ENCODE data around the gene FAM221B. TPM values are rescaled to one million over a fixed set of nuclear protein-coding genes. Genes with fewer than 3 reads are reported as not detected.
A peak's percentile ranks its signal among the peaks of the same experiment; 100 is the strongest.

Gene FAM221B
- total and polyA plus RNA-seq, 9 of the 15 experiments (the other 6 are each of a cell fraction or from before 2014, with no cell fraction given), result 0.01 TPM; not detected in 8

DNA sequence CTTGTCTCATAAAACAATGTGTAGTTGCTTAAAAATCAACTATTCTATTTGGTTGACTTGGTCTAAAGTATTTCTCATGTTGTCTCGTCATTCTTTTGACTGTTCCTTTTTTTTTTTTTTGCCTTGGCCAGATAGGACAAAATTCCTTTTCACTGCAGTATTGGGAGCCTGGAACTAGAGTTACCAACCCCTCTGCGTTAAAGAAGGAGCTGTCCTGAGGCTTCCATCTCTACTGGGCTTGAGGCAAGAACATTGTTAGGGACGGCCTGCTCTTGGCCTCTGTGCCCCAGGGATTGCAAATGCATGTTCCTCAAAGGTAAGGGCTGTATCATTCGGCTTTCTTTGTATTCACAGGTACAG lies 38.5 kb downstream of the FAM221B start (continued):
- TF ChIP-seq GTF2A2 (tag; IDR thresholded peaks at IDR 0.05) (no peak), SNIP1 (IDR thresholded peaks at IDR 0.05; ENCODE audit: low read depth) (no peak), ZNF76 (CRISPR knock-in tag; IDR thresholded peaks at IDR 0.05; ENCODE audit: borderline replicate concordance) (no peak), CXXC5 (CRISPR knock-in tag; IDR thresholded peaks at IDR 0.05) (no peak)

DNA sequence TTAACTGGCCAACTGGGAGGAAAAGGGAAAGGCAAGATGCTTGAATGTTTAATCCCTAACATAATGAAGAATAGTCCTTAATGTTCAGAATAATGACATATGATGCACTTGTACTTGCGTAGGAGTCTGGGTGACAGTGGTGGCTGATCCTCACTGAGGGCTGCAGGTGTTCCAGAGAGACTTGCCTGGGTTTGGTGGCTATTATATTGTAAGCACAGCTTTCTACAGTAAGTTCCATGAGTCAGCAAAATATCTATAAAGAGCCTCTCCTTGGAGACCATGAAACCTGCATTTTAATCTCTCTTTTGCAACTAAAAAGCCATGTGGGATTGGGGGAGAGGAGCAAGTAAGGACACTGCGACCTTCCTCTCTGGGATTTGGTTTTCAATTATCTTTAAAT lies 39.0 kb downstream of the FAM221B start:
- H3K9me3 ChIP-seq (replicated peaks; ENCODE audit: control insufficient read depth, insufficient read depth, low read depth, low read length), result no peaks in the 10 kb centered on the region
- H3K9me1 ChIP-seq (ENCODE audit: control insufficient read depth, insufficient read depth, low read length), result no peaks in the 10 kb centered on the region
- peak; percentile 44 for FAIRE-seq
- no peak overlapping the region for H2AFZ ChIP-seq (ENCODE audit: low read depth, low read length)
- BruUV-seq (replicated peaks), result no TSS peak
- H3K9ac ChIP-seq (ENCODE audit: insufficient read depth in 1 of 2, low read depth in 2 of 2, low read length in 2 of 2), result no peak overlapping the region
- in situ Hi-C loops (cut with MboI), result no loop called here
- peak; percentile 50; the same call in 2 of the 3 replicates for ATAC-seq
- intact Hi-C loops (cut with micrococcal nuclease), result no loop called here
- peaks cover 24% of the 10 kb centered on the region; the same call in 2 of the 3 replicates for H3K36me3 ChIP-seq (ENCODE audit: control insufficient read depth, insufficient read depth, low read length)
- H4K20me1 ChIP-seq (replicated peaks; ENCODE audit: control insufficient read depth, insufficient read depth, low read length), result no peaks in the 10 kb centered on the region
- no peaks in the 10 kb centered on the region for H3K27me3 ChIP-seq (ENCODE audit: control insufficient read depth in 2 of 2, insufficient read depth in 2 of 2, low read length in 2 of 2)
- 71% methylated on average over 2 of the region's 2 CpGs for WGBS (ENCODE audit: insufficient coverage, low coverage, missing lambda C conversion rate)
- peaks cover 6% of the 10 kb centered on the region in 2 experiments; a peak in 4 of 5 replicates for H3K4me1 ChIP-seq (replicated peaks in 1 of 2; ENCODE audit: control insufficient read depth in 2 of 2, insufficient read depth in 2 of 2, low read length in 2 of 2)
- CTCF ChIA-PET (ENCODE audit: low intra/inter-chr PET ratio), result interaction anchor here (0.7 to 2.8 kb wide), 4 partner anchors 24 to 308 kb away, joined by 3 to 28 read pairs (median 10); no protein-coding TSS in a partner anchor
- H3K27ac ChIP-seq (ENCODE audit: extremely low read depth, low read depth, low read length), result peak overlapping the region; percentile 37; the same call in 1 of the 3 replicates
- no peak overlapping the region for H3K4me2 ChIP-seq (ENCODE audit: insufficient read depth, low read length)
- POLR2A ChIA-PET, result interaction anchor here (1.2 to 1.5 kb wide), 2 partner anchors 48 to 132 kb away, joined by 3 to 4 read pairs; no protein-coding TSS in a partner anchor
- DNase-seq (ENCODE audit: extremely low read depth in 1 of 4, low spot score in 3 of 4), result peak in 1 of 4 experiments; percentile 13
- no peaks in the 10 kb centered on the region for H3K79me2 ChIP-seq (ENCODE audit: control insufficient read depth, insufficient read depth, low read length)
- no peak overlapping the region for H3K4me3 ChIP-seq
- TF ChIP-seq ZNF140 (CRISPR knock-in tag; IDR thresholded peaks at IDR 0.05) (no peak), ZNF57 (CRISPR knock-in tag; IDR thresholded peaks at IDR 0.05) (no peak), RB1 (IDR thresholded peaks at IDR 0.05; ENCODE audit: low read depth) (no peak), GABPB2 (CRISPR knock-in tag; conservative IDR thresholded peaks at IDR 0.05) (no peak), YY1 (IDR thresholded peaks at IDR 0.05; ENCODE audit: borderline replicate concordance in 1 of 3, control insufficient read depth in 1 of 3, extremely low read depth in 1 of 3, insufficient read depth in 3 of 3, insufficient read length in 1 of 3, insufficient replicate concordance in 2 of 3, low read depth in 1 of 3, low read length in 2 of 3) (no peak)
- TF ChIP-seq, protein P1, sequence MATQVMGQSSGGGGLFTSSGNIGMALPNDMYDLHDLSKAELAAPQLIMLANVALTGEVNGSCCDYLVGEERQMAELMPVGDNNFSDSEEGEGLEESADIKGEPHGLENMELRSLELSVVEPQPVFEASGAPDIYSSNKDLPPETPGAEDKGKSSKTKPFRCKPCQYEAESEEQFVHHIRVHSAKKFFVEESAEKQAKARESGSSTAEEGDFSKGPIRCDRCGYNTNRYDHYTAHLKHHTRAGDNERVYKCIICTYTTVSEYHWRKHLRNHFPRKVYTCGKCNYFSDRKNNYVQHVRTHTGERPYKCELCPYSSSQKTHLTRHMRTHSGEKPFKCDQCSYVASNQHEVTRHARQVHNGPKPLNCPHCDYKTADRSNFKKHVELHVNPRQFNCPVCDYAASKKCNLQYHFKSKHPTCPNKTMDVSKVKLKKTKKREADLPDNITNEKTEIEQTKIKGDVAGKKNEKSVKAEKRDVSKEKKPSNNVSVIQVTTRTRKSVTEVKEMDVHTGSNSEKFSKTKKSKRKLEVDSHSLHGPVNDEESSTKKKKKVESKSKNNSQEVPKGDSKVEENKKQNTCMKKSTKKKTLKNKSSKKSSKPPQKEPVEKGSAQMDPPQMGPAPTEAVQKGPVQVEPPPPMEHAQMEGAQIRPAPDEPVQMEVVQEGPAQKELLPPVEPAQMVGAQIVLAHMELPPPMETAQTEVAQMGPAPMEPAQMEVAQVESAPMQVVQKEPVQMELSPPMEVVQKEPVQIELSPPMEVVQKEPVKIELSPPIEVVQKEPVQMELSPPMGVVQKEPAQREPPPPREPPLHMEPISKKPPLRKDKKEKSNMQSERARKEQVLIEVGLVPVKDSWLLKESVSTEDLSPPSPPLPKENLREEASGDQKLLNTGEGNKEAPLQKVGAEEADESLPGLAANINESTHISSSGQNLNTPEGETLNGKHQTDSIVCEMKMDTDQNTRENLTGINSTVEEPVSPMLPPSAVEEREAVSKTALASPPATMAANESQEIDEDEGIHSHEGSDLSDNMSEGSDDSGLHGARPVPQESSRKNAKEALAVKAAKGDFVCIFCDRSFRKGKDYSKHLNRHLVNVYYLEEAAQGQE (IDR thresholded peaks at IDR 0.05; ENCODE audit: borderline replicate concordance), result no peak
- TF ChIP-seq, protein P1 (CRISPR knock-in tag; IDR thresholded peaks at IDR 0.05; ENCODE audit: low read depth), result no peak
- TF ChIP-seq, protein P2, sequence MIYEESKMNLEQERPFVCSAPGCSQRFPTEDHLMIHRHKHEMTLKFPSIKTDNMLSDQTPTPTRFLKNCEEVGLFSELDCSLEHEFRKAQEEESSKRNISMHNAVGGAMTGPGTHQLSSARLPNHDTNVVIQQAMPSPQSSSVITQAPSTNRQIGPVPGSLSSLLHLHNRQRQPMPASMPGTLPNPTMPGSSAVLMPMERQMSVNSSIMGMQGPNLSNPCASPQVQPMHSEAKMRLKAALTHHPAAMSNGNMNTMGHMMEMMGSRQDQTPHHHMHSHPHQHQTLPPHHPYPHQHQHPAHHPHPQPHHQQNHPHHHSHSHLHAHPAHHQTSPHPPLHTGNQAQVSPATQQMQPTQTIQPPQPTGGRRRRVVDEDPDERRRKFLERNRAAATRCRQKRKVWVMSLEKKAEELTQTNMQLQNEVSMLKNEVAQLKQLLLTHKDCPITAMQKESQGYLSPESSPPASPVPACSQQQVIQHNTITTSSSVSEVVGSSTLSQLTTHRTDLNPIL (CRISPR knock-in tag; IDR thresholded peaks at IDR 0.05), result no peak

Measured in K562 (cell line).